ENCODE data around the gene SEC22A. TPM values are rescaled to one million over a fixed set of nuclear protein-coding genes. Genes with fewer than 3 reads are reported as not detected.

The SEC22A gene
- total and polyA plus RNA-seq, 10 of the 15 experiments (the other 5 are each of a cell fraction or from before 2014, with no cell fraction given), result 19.3 to 70.3 (median 36.7) TPM

DNA sequence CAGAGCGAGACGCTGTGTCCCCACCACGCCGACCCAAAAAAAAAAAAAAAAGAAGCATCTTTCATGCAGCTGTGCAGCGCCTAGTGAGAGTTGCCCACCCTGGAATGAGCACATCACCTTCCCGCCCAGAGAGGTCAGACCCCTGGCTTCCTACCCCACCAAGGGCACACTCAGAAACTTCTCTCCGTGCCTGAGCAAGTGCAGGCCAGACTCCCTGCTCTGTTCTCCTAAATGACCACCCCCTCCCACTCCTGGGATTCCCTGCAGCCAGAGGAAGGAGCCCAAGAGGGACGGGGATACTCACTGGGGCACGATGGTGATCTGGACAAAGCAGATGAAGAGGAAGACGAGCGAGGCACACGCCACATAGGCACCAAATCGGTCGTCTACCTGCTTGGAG, 116.0 kb downstream of the SEC22A start:
- no peak overlapping the region for H3K4me2 ChIP-seq (ENCODE audit: control insufficient read depth, insufficient read depth)
- WGBS (ENCODE audit: insufficient coverage, insufficient replicate concordance, low lambda C conversion rate, missing lambda C conversion rate), result 27% methylated on average over 10 of the region's 14 CpGs
- no peaks in the 10 kb centered on the region for H3K79me2 ChIP-seq (ENCODE audit: control insufficient read depth, insufficient read depth, low read length)
- ChIA-PET SMC1A (ENCODE audit: uncharacterized antibody, unreplicated experiment) (no interaction called here), POLR2A (interaction anchor here (0.7 kb wide), 1 partner anchor 191 kb away, joined by 4 read pairs; no protein-coding TSS in a partner anchor), RAD21 (ENCODE audit: unreplicated experiment) (no interaction called here), CTCF (no interaction called here)
- DNase-seq (ENCODE audit: low read depth, low spot score), result no peak
- H3K9me3 ChIP-seq (replicated peaks; ENCODE audit: control insufficient read depth, insufficient read depth, low read length), result no peaks in the 10 kb centered on the region
- no peak for TF ChIP-seq ZNF217 (IDR thresholded peaks at IDR 0.05)
- TF ChIP-seq, protein P1, sequence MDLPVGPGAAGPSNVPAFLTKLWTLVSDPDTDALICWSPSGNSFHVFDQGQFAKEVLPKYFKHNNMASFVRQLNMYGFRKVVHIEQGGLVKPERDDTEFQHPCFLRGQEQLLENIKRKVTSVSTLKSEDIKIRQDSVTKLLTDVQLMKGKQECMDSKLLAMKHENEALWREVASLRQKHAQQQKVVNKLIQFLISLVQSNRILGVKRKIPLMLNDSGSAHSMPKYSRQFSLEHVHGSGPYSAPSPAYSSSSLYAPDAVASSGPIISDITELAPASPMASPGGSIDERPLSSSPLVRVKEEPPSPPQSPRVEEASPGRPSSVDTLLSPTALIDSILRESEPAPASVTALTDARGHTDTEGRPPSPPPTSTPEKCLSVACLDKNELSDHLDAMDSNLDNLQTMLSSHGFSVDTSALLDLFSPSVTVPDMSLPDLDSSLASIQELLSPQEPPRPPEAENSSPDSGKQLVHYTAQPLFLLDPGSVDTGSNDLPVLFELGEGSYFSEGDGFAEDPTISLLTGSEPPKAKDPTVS (IDR thresholded peaks at IDR 0.05; ENCODE audit: low read depth, low read length), result no peak
- TF ChIP-seq IKZF1 (conservative IDR thresholded peaks at IDR 0.05), result no peak
- no peak for TF ChIP-seq JUNB (IDR thresholded peaks at IDR 0.05)
- TF ChIP-seq RUNX3 (IDR thresholded peaks at IDR 0.05; ENCODE audit: low read length), result no peak
- TF ChIP-seq BMI1 (IDR thresholded peaks at IDR 0.05; ENCODE audit: borderline replicate concordance), result no peak
- ATAC-seq, result no peak
- H3K36me3 ChIP-seq (ENCODE audit: control insufficient read depth in 2 of 2, insufficient read depth in 2 of 2, low read length in 1 of 2), result no peaks in the 10 kb centered on the region
- H3K27ac ChIP-seq (ENCODE audit: control insufficient read depth, insufficient read depth), result no peak overlapping the region
- no peak for FAIRE-seq
- intact Hi-C loops (cut with micrococcal nuclease; ENCODE audit: unreplicated experiment) (no loop called here), in situ Hi-C loops (cut with MboI) (no loop called here)
- no peak overlapping the region for H3K9ac ChIP-seq (ENCODE audit: control insufficient read depth, insufficient read depth, low read length)
- H3K4me3 ChIP-seq, result no peak overlapping the region
- no peaks in the 10 kb centered on the region for H4K20me1 ChIP-seq (ENCODE audit: control insufficient read depth, insufficient read depth)
- no peak overlapping the region for H2AFZ ChIP-seq (ENCODE audit: control insufficient read depth, low read depth, low read length)
- no peaks in the 10 kb centered on the region for H3K4me1 ChIP-seq (ENCODE audit: control insufficient read depth, insufficient read depth, low read length)
- BruUV-seq (replicated peaks), result no TSS peak
- H3K27me3 ChIP-seq (replicated peaks in 1 of 2; ENCODE audit: control insufficient read depth in 2 of 2, insufficient read depth in 2 of 2, low read length in 1 of 2), result peaks cover 0 to 5% of the 10 kb centered on the region in 2 experiments; a peak in 2 of 4 replicates

GRCh38 chr3:123318374-123318773, 116.6 kb downstream of the SEC22A start:
- in situ Hi-C loops (cut with MboI), result no loop called here
- intact Hi-C loops (cut with micrococcal nuclease; ENCODE audit: unreplicated experiment), result no loop called here
- Histone ChIP-seq H3K4me3 (no peak overlapping the region), H3K36me3 (ENCODE audit: control insufficient read depth in 2 of 2, insufficient read depth in 2 of 2, low read length in 1 of 2) (no peaks in the 10 kb centered on the region), H3K27ac (ENCODE audit: control insufficient read depth, insufficient read depth) (no peak overlapping the region), H3K4me1 (ENCODE audit: control insufficient read depth, insufficient read depth, low read length) (no peaks in the 10 kb centered on the region), H3K9ac (ENCODE audit: control insufficient read depth, insufficient read depth, low read length) (no peak overlapping the region), H3K79me2 (ENCODE audit: control insufficient read depth, insufficient read depth, low read length) (no peaks in the 10 kb centered on the region), H3K4me2 (ENCODE audit: control insufficient read depth, insufficient read depth) (no peak overlapping the region), H3K9me3 (replicated peaks; ENCODE audit: control insufficient read depth, insufficient read depth, low read length) (no peaks in the 10 kb centered on the region), H4K20me1 (ENCODE audit: control insufficient read depth, insufficient read depth) (no peaks in the 10 kb centered on the region), H3K27me3 (replicated peaks in 1 of 2; ENCODE audit: control insufficient read depth in 2 of 2, insufficient read depth in 2 of 2, low read length in 1 of 2) (peaks cover 0 to 7% of the 10 kb centered on the region in 2 experiments; a peak in 2 of 4 replicates), H2AFZ (ENCODE audit: control insufficient read depth, low read depth, low read length) (no peak overlapping the region)
- WGBS (ENCODE audit: insufficient coverage, insufficient replicate concordance, low lambda C conversion rate, missing lambda C conversion rate), result 2% methylated on average over 3 of the region's 3 CpGs
- FAIRE-seq (no peak), ATAC-seq (no peak; the same call in 1 of the 3 replicates), DNase-seq (ENCODE audit: low read depth, low spot score) (no peak)
- CTCF ChIA-PET, result interaction anchor here (0.6 kb wide), 1 partner anchor 146 kb away, joined by 3 read pairs; no protein-coding TSS in a partner anchor
- no TSS peak for BruUV-seq (replicated peaks)
- POLR2A ChIA-PET, result no interaction called here
- TF ChIP-seq, protein P2, sequence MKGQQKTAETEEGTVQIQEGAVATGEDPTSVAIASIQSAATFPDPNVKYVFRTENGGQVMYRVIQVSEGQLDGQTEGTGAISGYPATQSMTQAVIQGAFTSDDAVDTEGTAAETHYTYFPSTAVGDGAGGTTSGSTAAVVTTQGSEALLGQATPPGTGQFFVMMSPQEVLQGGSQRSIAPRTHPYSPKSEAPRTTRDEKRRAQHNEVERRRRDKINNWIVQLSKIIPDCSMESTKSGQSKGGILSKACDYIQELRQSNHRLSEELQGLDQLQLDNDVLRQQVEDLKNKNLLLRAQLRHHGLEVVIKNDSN (IDR thresholded peaks at IDR 0.05; ENCODE audit: borderline replicate concordance, extremely low read length, insufficient read depth, low read depth, low read length), result no peak
- no peak for TF ChIP-seq RAD51 (IDR thresholded peaks at IDR 0.05)
- TF ChIP-seq BRCA1 (IDR thresholded peaks at IDR 0.05; ENCODE audit: low read depth, low read length), result no peak
- TF ChIP-seq EGR1 (IDR thresholded peaks at IDR 0.05; ENCODE audit: borderline replicate concordance in 1 of 2, low read depth in 2 of 2, low read length in 2 of 2), result no peak
- TF ChIP-seq TBL1XR1 (IDR thresholded peaks at IDR 0.05; ENCODE audit: low read depth, low read length), result no peak
- TF ChIP-seq MAX (IDR thresholded peaks at IDR 0.05; ENCODE audit: low read depth, low read length), result no peak
- TF ChIP-seq, protein P1 (IDR thresholded peaks at IDR 0.05; ENCODE audit: low read depth, low read length), result no peak
- TF ChIP-seq HCFC1 (IDR thresholded peaks at IDR 0.05; ENCODE audit: low read length), result no peak
- RAD21 ChIA-PET (ENCODE audit: unreplicated experiment), result no interaction called here
- SMC1A ChIA-PET (ENCODE audit: uncharacterized antibody, unreplicated experiment), result no interaction called here

Data from GM12878 (cell line).